DMS153 (cell line): ENCODE results near the gene ANKFY1.

Source experiments
- DNase-seq: peaks from one replicate; lab custom pipeline; 2025; lab: John Stamatoyannopoulos, UW

ANKFY1 gene

GRCh38 chr17:4178651-4179050, 85.1 kb downstream of the ANKFY1 start:
- DNase-seq: no peak

- no peak for DNase-seq
Observed at GRCh38 chr17:4177806-4178205, 86.0 kb downstream of the ANKFY1 start.

- DNase-seq: no peak
Observed at GRCh38 chr17:4176808-4177472, 86.8 kb downstream of the ANKFY1 start.

DNA sequence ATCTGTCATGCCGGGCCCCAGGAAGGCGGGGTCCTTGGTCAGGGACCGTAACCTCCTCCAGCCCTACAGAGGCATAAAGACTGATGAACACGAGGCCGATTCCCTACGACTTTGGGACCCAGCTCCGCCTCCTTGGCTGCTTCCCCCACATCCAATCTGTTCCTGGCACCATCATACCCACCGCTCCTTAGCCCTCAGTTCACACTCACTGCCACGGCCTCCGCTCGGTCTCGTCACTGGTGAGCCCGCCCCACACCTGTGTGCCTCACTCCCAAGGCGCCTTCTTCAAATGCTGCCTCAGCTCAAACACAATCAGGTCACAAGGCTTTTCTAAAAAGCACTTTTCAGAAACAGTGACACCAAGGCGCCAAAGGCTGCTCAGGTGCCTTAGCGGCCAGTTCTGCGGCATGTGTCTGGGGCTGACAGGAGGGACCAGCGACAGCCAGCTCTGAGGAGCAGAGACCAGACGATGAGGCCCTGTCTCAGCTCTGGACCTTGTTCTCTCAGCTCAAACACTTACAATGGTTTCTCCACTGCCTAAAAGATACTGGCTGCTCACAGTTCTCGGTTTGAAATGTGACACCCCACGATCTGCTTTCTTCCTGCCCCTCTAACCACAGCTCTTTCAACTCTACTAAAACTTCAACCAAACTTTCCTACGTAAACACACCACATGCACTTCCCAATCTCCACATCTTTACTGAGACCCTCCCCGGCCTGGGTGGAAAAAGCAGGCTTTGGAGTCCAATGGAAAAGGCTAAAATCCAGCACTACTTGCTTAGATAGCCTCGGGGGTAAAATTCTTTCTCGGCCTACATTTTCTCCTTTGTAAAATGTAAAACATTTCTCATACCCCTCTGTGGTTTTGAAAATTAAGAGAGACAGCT, 87.6 kb downstream of the ANKFY1 start:
- DNase-seq: no peak

DNA sequence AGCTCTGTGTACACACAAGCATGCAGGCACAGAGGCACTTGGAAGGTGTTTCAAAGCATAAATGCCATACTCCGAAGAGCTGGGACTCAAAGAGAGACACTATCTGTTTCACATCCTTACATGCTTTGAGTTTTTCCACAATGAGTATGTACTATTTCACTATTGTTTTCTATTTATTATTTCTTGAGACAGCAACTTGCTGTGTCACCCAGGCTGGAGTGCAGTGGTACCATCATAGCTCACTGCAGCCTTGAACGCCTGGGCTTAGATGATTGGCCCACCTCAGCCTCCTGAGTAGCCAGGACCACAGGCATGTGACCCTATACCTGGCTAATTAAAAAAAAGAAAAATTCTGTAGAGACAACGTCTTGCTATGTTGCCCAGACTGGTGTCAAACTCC, 89.2 kb downstream of the ANKFY1 start:
- no peak for DNase-seq

DNA sequence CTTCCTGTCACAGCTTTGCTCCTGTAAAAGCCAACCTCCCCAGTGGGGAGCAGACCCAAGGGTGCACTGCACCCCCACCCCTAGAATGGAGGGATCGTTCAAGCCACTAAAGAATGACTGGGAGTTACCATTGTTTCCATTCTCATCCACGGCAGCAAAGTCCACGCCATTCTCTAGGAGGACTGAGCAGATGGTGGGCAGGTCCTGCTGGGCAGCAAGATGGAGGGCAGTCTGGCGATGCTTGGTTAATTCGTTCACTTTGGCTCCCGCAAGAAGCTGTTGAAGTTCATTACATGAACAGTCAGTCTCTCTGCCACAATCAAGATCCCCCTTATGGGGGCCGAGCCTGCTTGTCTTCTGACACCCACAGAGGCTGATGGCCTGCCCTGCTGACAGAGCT, 90.0 kb downstream of the ANKFY1 start:
- no peak for DNase-seq

DNA sequence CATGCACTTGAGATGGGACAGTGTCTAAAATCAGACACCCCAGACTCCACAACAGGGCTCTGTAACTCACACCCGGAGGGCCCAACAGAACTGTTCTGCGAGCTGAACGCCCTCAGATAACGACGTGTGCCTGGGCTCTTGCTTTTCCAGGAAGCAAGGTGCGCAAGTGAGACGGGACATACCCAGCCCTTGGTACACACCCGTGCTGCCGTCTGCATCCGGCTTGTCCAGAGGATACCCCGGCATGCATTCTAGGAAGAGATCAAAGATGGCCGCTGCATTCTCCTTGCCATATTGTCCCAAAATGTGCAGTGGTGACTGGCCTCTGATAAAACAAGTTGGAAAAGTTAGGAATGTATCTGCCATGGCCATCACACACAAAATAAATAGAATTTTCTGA, 91.4 kb downstream of the ANKFY1 start:
- no peak for DNase-seq

GRCh38 chr17:4170639-4171280, 93.0 kb downstream of the ANKFY1 start:
- no peak for DNase-seq

DNA sequence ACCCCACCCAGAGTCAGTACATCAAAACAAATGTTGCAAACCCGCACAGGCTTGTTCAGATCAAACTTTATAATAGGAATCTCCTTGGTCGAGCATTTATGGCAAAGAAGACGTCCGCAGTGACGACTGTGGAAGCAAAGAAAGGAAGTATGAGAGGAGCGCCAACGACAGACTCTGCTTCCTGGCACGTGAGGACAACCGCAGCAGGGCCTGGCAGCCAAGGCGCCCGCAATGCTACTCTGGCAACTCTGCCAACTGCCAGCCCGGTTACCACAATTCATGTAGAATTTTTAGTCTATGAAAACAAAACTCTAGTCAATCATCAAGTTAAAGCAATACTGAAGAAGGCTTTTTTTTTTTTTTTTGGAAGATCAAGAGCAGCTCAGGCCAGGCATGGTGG, 96.0 kb downstream of the ANKFY1 start:
- DNase-seq: no peak

DNA sequence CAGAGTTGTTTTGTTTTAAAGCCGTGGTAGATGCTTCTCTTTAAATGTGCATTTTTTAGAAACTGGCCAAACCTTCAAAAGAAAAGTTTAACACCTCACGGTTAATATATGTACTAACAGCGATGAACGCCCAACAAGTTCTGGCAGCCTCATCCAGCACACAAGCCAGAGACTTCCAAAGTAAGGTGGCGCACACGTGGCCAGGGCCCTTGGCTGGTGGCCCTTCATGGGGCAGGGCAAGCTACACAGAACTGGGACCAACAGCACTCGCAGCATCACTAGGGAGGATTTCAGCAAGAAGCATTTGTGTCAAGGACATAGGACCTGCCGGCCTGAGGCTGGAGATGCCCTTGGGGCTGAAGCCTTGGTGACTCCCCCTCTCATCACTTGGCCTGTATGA, 97.4 kb downstream of the ANKFY1 start:
- no peak for DNase-seq

DNA sequence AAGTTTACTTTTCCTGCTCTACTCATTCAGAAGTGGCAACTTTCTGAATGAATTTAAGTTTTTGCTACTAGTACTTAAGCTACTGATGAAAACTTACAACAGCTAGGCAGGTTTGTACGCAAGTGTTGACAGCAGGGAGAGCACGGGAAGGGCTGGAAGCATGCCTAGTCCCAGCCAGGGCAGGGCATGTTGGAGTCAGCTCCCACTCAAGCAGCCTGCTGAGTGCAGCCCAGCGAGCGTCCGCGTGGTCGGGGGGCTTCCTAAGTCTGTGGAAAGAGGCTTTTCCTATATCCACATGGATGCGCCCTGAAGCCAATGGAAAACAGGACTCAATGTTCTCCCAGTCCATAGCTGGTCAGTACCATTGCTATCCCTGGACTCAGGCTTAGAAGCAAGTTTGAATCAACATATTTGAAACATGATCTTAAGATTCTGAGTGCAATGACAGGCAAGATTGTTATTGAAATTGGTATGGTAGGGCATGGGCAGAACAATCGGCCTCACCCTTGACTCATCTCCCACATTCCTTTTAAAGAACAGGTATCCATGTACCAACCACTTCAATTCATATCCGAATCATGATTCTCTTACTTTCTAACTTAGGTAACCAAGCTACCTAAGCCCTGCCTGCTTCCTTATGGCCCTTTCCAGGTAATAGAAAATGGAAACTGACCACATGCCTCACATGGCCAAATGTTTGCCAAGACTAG, 98.3 kb downstream of the ANKFY1 start:
- DNase-seq: no peak

DNA sequence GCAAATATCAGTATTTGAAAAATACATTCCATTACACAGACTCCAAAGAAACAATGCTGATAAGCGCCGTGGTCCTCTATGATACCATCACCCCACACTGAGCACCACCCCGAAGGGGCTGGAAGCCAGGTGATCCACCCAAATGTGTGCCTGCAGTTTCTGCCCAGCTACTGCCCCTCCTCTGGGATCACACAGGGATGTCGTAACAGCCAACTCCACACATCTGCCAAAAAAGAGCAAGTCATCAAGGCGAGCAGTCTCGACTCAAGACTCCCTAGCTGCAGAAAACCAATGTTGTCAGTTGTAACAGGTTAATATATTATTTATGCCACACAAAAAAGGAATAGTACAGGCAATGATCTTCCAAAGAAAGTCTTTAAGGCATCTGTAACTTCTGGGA, 99.8 kb downstream of the ANKFY1 start:
- no peak for DNase-seq

DNA sequence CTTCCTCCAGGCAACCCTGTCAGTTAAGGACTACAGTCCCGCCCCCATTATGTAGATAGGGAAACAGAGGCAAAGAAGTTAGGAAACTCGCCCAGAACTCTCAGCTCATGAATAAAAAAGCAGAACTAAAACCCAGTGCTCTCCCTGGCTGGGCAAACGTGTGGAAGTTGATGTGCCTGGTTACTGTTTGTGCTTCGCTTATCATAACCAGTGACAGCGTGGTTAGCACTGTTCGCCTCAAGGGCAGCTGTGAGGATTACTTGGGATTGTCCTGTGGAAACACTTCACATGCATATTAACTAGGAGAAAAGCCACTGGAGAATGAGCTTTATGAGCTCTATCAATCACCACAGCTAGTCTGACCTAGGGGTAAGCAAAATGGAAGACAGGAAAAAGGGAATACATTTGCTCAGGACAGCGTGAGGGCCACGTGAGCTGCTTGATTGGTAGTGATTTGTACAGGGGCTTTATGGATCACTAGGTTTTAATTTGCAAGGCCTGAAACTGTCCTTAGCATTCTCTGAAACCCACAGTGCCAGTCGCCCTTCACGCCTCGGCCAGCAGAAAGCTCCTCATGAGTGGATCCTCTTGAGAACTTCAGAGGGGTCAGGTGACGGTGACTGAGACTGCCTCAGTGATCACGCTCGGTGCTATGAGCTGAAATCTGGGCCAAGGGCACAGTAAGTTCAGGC, 100.9 kb downstream of the ANKFY1 start:
- no peak for DNase-seq

GRCh38 chr17:4162321-4162720, 101.5 kb downstream of the ANKFY1 start:
- DNase-seq: no peak

DNA sequence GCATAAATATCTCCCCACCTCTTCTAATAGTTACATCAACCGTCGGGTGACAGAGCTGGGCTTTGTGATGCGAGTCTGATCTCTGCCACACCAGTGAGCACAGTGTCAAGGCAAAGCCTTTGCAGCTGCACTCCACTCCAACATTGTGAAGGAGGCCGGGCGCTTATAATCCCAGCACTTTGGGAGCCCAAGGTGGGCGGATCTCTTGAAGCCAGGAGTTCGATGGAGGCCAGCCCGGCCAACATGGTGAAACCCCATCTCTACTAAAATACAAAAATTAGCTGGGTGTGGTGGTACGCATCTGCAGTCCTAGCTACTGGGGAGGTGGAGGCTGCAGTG, 101.8 kb downstream of the ANKFY1 start:
- no peak for DNase-seq

DNA sequence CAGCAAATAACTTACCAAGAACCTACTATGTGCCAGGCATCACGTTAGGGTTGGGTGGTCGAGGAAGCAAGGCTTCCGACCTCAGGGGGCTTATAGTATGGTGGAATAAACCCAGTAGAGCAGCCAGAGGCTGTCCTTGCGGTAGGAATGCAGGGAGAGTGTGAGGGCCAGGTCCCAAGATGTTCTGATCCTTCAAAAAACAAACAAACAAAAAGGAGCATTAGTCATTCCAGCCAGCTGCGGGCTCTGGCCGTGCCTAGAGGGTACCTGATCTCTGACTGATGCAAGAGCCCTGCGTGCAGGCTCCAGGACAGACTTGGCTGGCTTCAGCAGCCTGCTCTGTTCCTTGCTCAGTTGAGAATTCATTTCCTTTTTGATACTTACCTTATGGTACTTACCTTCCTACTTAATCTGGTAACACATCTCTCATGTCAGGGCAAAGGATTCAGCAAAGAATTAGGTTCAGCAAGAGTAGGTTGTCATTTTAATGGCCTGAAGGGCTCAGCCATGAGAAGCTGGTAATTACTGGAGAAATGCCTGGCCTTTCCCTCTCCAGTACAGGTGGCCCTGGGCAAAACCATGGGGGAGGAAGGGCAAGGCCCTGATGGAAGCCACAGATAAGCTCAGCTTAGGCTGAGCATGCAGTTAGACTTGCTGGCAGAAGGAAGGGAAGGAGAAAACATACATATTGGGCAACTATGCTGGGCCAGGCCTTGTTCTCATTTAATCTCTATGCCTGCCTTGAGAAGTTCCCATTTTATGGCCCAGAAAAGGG, 102.4 kb downstream of the ANKFY1 start:
- DNase-seq: no peak

DNA sequence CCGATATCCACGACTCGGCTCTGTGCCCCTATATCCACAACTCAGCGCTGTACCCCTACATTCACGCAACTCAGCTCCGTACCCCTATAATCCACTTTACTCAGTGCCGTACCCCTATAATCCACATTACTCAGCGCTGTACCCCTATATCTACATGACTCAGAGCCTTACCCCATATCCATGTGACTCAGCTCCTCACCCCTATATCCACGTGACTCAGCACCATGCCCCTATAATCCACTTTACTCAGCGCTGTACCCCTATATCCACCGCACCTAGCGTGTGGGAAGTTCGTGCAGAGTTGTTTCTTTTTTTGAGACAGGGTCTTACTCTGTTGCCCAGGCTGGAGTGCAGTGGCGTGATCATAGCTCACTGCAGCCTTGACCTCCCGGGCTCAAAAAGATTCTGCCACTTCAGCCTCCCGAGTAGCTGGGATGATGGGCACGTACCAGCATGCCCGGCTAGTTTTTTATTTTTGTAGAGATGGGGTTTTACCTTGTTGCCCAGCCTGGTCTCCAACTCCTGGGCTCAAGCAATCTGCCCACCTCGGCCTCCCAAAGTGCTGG, 103.4 kb downstream of the ANKFY1 start:
- DNase-seq: no peak

- no peak for DNase-seq
Observed at GRCh38 chr17:4159761-4160160, 104.0 kb downstream of the ANKFY1 start.

GRCh38 chr17:4157618-4158333, 106.0 kb downstream of the ANKFY1 start:
- no peak for DNase-seq

GRCh38 chr17:4156750-4157381, 106.9 kb downstream of the ANKFY1 start:
- DNase-seq: no peak
